ENCODE results near the gene IL4R. TPM values are rescaled to one million over a fixed set of nuclear protein-coding genes. Genes with fewer than 3 reads are reported as not detected.

The IL4R gene
- total RNA-seq, 1 experiment from 2014 or later: 28.6 TPM

- H3K4me1 ChIP-seq (ENCODE audit: insufficient read depth, low read length): peaks cover 9% of the 10 kb centered on the region; the same call in 1 of the 2 replicates
- H3K9ac ChIP-seq (ENCODE audit: extremely low read depth, insufficient read length, low read length): no peak overlapping the region
- H3K14ac ChIP-seq (ENCODE audit: insufficient read depth, low read length): no peak overlapping the region
- TF ChIP-seq CTCF (conservative IDR thresholded peaks at IDR 0.05): no peak
- Mint-ChIP-seq H3K36me3 (ENCODE audit: insufficient read depth in 1 of 3, low read depth in 3 of 3) (peaks cover 5 to 6% (median 6%) of the 10 kb centered on the region in 3 experiments; a peak in 5 of 7 replicates), H3K27ac (peak overlapping the region; percentile 13 to 82 (median 44); a peak in 5 of 7 replicates), H3K27me3 (ENCODE audit: low read depth) (no peaks in the 10 kb centered on the region), H3K4me3 (peak overlapping the region in 1 of 2 experiments; percentile 19; a peak in 1 of 5 replicates), H3K4me1 (peaks cover 43 to 54% of the 10 kb centered on the region in 2 experiments), H3K9me3 (no peaks in the 10 kb centered on the region)
- no peaks in the 10 kb centered on the region for H3K27me3 ChIP-seq (ENCODE audit: insufficient read depth, low read length)
- H2BK5ac ChIP-seq (ENCODE audit: insufficient read length, low read length): no peak overlapping the region
- H3K4ac ChIP-seq (ENCODE audit: low read depth, low read length): no peak overlapping the region
- no peak overlapping the region for H2AK5ac ChIP-seq (ENCODE audit: insufficient read length, low read length)
- H2BK12ac ChIP-seq (ENCODE audit: insufficient read length, low read depth, low read length): peak overlapping the region; percentile 50
- H3K18ac ChIP-seq (ENCODE audit: insufficient read length, low read depth, low read length): no peak overlapping the region
- H4K8ac ChIP-seq (replicated peaks; ENCODE audit: insufficient read length, low read depth, low read length): no peak overlapping the region
- no peak overlapping the region for H3K4me2 ChIP-seq (ENCODE audit: insufficient read depth, insufficient read length, low read length)
- H3K27ac ChIP-seq (ENCODE audit: insufficient read length, low read depth, low read length): peak overlapping the region; percentile 26
- H2BK20ac ChIP-seq (ENCODE audit: low read depth, low read length, poor library complexity, severe bottlenecking): no peak overlapping the region
- H2BK120ac ChIP-seq (ENCODE audit: low read depth, low read length, poor library complexity, severe bottlenecking): no peak overlapping the region
- no peak overlapping the region for H2AFZ ChIP-seq (ENCODE audit: low read length)
- no peaks in the 10 kb centered on the region for H3K9me3 ChIP-seq (ENCODE audit: control insufficient read depth, low read depth, low read length)
- no CpG with 5 or more reads among the region's 8 CpGs for WGBS (ENCODE audit: extremely low coverage, insufficient read length, low lambda C conversion rate)
- no peaks in the 10 kb centered on the region for H4K20me1 ChIP-seq (ENCODE audit: control insufficient read depth, insufficient read depth, insufficient read length)
- H2BK15ac ChIP-seq (ENCODE audit: low read depth, low read length): no peak overlapping the region
- no peak overlapping the region for H3K23ac ChIP-seq (ENCODE audit: insufficient read length, low read depth, low read length)
- H3K23me2 ChIP-seq (ENCODE audit: insufficient read length, low read depth, low read length, poor library complexity, severe bottlenecking): no peaks in the 10 kb centered on the region
- no peak overlapping the region for H4K5ac ChIP-seq (ENCODE audit: insufficient read length, low read depth, low read length)
- H3K79me1 ChIP-seq (ENCODE audit: insufficient read depth, low read depth, low read length, poor library complexity, severe bottlenecking): no peaks in the 10 kb centered on the region
- no peak overlapping the region for H3K56ac ChIP-seq (ENCODE audit: insufficient read length, low read depth, low read length)
- peak overlapping the region; percentile 31 for H4K91ac ChIP-seq (ENCODE audit: insufficient read length, low read depth, low read length)
- DNase-seq: no peak
- no peak overlapping the region for H3T11ph ChIP-seq (ENCODE audit: low read length)
- H3K79me2 ChIP-seq (ENCODE audit: insufficient read depth, low read length): peaks cover 3% of the 10 kb centered on the region; the same call in 1 of the 2 replicates
These were observed 12.0 kb downstream of the IL4R start for GRCh38 chr16:27325736-27326135.
